ENCODE results near the gene TSPAN9. TPM values are rescaled to one million over a fixed set of nuclear protein-coding genes. Genes with fewer than 3 reads are reported as not detected.

TSPAN9 gene
- total and polyA plus RNA-seq, 4 donors, result 17.4 to 62.9 (median 34.2) TPM

GRCh38 chr12:3303410-3304136, 226.4 kb downstream of the TSPAN9 start:
- no peaks in the 10 kb centered on the region for H3K36me3 ChIP-seq (ENCODE audit: control insufficient read depth in 4 of 4, insufficient read depth in 3 of 4, low read depth in 1 of 4, low read length in 3 of 4)
- H3K27ac ChIP-seq (ENCODE audit: low read depth in 1 of 2, low read length in 2 of 2), result no peak overlapping the region
- peaks cover 0 to 2% (median 0%) of the 10 kb centered on the region in 4 donors for H3K27me3 ChIP-seq (ENCODE audit: control insufficient read depth in 4 of 4, insufficient read depth in 4 of 4, low read length in 3 of 4)
- 72% methylated on average over 18 of the region's 18 CpGs for WGBS
- peaks cover 0 to 9% (median 5%) of the 10 kb centered on the region in 4 donors for H3K4me1 ChIP-seq (ENCODE audit: control insufficient read depth in 4 of 4, insufficient read depth in 4 of 4, low read length in 3 of 4)
- no peak overlapping the region for H3K4me3 ChIP-seq (ENCODE audit: low read depth in 1 of 3, low read length in 3 of 3)
- no peak overlapping the region for H3K9ac ChIP-seq (ENCODE audit: low read depth in 1 of 2, low read length in 2 of 2)
- no peaks in the 10 kb centered on the region for H3K9me3 ChIP-seq (ENCODE audit: control insufficient read depth in 4 of 4, low read length in 3 of 4)
- TF ChIP-seq RXRA (IDR thresholded peaks at IDR 0.05) (no peak), FOXA1 (IDR thresholded peaks at IDR 0.05) (no peak), CTCF (IDR thresholded peaks at IDR 0.05; ENCODE audit: low read depth, low read length, missing input control) (no peak), JUND (IDR thresholded peaks at IDR 0.05) (no peak), FOXA2 (IDR thresholded peaks at IDR 0.05) (no peak), REST (IDR thresholded peaks at IDR 0.05) (no peak), GABPA (IDR thresholded peaks at IDR 0.05 in 1 of 2, conservative IDR thresholded peaks at IDR 0.05 in 1 of 2) (no peak), ATF3 (IDR thresholded peaks at IDR 0.05) (no peak), RAD21 (IDR thresholded peaks at IDR 0.05) (no peak), ZBTB33 (IDR thresholded peaks at IDR 0.05) (no peak), HNF4A (conservative IDR thresholded peaks at IDR 0.05) (no peak), YY1 (IDR thresholded peaks at IDR 0.05) (no peak)
- no peak for DNase-seq (ENCODE audit: low spot score)

- DNase-seq (ENCODE audit: low spot score), result no peak
- 83% methylated on average over 30 of the region's 30 CpGs for WGBS
- TF ChIP-seq SP1 (IDR thresholded peaks at IDR 0.05) (no peak), HNF4A (conservative IDR thresholded peaks at IDR 0.05) (no peak), GABPA (IDR thresholded peaks at IDR 0.05 in 1 of 2, conservative IDR thresholded peaks at IDR 0.05 in 1 of 2) (no peak), ZBTB33 (IDR thresholded peaks at IDR 0.05) (no peak), REST (IDR thresholded peaks at IDR 0.05) (no peak), EGR1 (IDR thresholded peaks at IDR 0.05; ENCODE audit: low read depth in 2 of 2) (no peak), JUND (IDR thresholded peaks at IDR 0.05) (no peak), RAD21 (IDR thresholded peaks at IDR 0.05) (no peak)
These were observed 227.4 kb downstream of the TSPAN9 start for GRCh38 chr12:3304436-3305165.

More at GRCh38 chr12:3304436-3305165, 227.4 kb downstream of the TSPAN9 start:
- no peaks in the 10 kb centered on the region for H3K9me3 ChIP-seq (ENCODE audit: control insufficient read depth in 4 of 4, low read length in 3 of 4)
- H3K4me3 ChIP-seq (ENCODE audit: low read depth in 1 of 3, low read length in 3 of 3), result no peak overlapping the region
- no peak overlapping the region for H3K9ac ChIP-seq (ENCODE audit: low read depth in 1 of 2, low read length in 2 of 2)
- H3K27ac ChIP-seq (ENCODE audit: low read depth in 1 of 2, low read length in 2 of 2), result no peak overlapping the region
- H3K27me3 ChIP-seq (ENCODE audit: control insufficient read depth in 4 of 4, insufficient read depth in 4 of 4, low read length in 3 of 4), result peaks cover 0 to 2% (median 0%) of the 10 kb centered on the region in 4 donors
- H3K36me3 ChIP-seq (ENCODE audit: control insufficient read depth in 4 of 4, insufficient read depth in 3 of 4, low read depth in 1 of 4, low read length in 3 of 4), result no peaks in the 10 kb centered on the region
- H3K4me1 ChIP-seq (ENCODE audit: control insufficient read depth in 4 of 4, insufficient read depth in 4 of 4, low read length in 3 of 4), result peaks cover 0 to 9% (median 5%) of the 10 kb centered on the region in 4 donors

All from liver (tissue), 9 donors.